Esophagus squamous epithelium (tissue), 5 donors: Measurements from ENCODE around the gene SEMA4D. TPM values are rescaled to one million over a fixed set of nuclear protein-coding genes. Genes with fewer than 3 reads are reported as not detected.
A peak's percentile ranks its signal among the peaks of the same experiment; 100 is the strongest.

Source experiments
- DNase-seq: peaks from one replicate; lab custom pipeline; 2025; lab: John Stamatoyannopoulos, UW
- H3K27ac ChIP-seq, 4 donors: fragments of 200-600 bp; sonication (generic); one replicate each; pipeline ENCODE4 v1.5.1; 2016 to 2019; ENCODE audit warnings: mild to moderate bottlenecking in 1 of 4
- H3K27me3 ChIP-seq, 4 donors: fragments of 200-600 bp; sonication (generic); 1 replicate in 3 of 4; 2 replicates in 1 of 4; pipeline versions ENCODE4 v1.5.1 to v1.6.0; 2017 to 2021; ENCODE audit warnings: antibody characterized with exemption in 1 of 4
- H3K36me3 ChIP-seq, 3 donors: fragments of 200-600 bp; sonication (generic); one replicate each; pipeline ENCODE4 v1.5.1; 2016 to 2019
- H3K4me1 ChIP-seq, 3 donors: fragments of 200-600 bp; sonication (generic); one replicate each; pipeline ENCODE4 v1.5.1; 2017 to 2019
- H3K4me3 ChIP-seq, 4 donors: fragments of 200-600 bp; sonication (generic); 1 replicate in 3 of 4; 2 replicates in 1 of 4; pipeline ENCODE4 v1.5.1; 2016 to 2019; ENCODE audit warnings: mild to moderate bottlenecking in 2 of 4, moderate library complexity in 1 of 4
- H3K9me3 ChIP-seq, 3 donors: fragments of 200-600 bp; sonication (generic); one replicate each; pipeline ENCODE4 v1.5.1; 2016 to 2019
- POLR2A ChIP-seq, 4 donors: fragments of 450-650 bp; IDR thresholded peaks; one replicate each; pipeline ENCODE4 v1.6.1; 2017; ENCODE audit warnings: antibody characterized with exemption in 4 of 4, mild to moderate bottlenecking in 4 of 4, moderate library complexity in 3 of 4
- WGBS, 2 donors: methylation state at CpG; one replicate each; pipeline ENCODE4 v1.1.5; 2018; 5-methylcytosine and 5-hydroxymethylcytosine counted together
- intact Hi-C: fragments of 100-400 bp; cut with DNase I; formaldehyde crosslinking; loops from one replicate; pipeline ENCODE4 v1.15.0; 2022
- total RNA-seq, 4 donors: library from RNA; depleted of rRNA; stranded (reverse); fragments of >200 nt; gene quantifications; one replicate each; pipeline ENCODE4 v1.1.0, GENCODE V29; 2016
- TF ChIP-seq, protein P1 (sequence below), 6 experiments: fragments of 450-650 bp in 4 of 6; fragments of 200-600 bp in 2 of 6; sonication (generic) in 2 of 6; IDR thresholded peaks; one replicate each; pipeline ENCODE4 v1.5.1; 2016 to 2019; ENCODE audit warnings: antibody characterized with exemption in 6 of 6, mild to moderate bottlenecking in 4 of 6, moderate library complexity in 4 of 6
- donor health status: DM: yes; HTN: yes; CAD: no.

The SEMA4D gene
- total RNA-seq, 4 donors from 2014 or later = 12.8 to 52.0 (median 20.5) TPM

GRCh38 chr9:89410022-89410421 is 87.9 kb downstream of the SEMA4D start:
- Histone ChIP-seq H3K36me3 (peaks cover 0 to 56% (median 0%) of the 10 kb centered on the region in 3 donors), H3K27me3 (no peaks in the 10 kb centered on the region), H3K9me3 (no peaks in the 10 kb centered on the region), H3K4me1 (peaks cover 0 to 50% (median 0%) of the 10 kb centered on the region in 3 donors), H3K4me3 (no peak overlapping the region), H3K27ac (no peak overlapping the region)
- no peak for DNase-seq
- intact Hi-C loops = no loop called here
- TF ChIP-seq, protein P1, sequence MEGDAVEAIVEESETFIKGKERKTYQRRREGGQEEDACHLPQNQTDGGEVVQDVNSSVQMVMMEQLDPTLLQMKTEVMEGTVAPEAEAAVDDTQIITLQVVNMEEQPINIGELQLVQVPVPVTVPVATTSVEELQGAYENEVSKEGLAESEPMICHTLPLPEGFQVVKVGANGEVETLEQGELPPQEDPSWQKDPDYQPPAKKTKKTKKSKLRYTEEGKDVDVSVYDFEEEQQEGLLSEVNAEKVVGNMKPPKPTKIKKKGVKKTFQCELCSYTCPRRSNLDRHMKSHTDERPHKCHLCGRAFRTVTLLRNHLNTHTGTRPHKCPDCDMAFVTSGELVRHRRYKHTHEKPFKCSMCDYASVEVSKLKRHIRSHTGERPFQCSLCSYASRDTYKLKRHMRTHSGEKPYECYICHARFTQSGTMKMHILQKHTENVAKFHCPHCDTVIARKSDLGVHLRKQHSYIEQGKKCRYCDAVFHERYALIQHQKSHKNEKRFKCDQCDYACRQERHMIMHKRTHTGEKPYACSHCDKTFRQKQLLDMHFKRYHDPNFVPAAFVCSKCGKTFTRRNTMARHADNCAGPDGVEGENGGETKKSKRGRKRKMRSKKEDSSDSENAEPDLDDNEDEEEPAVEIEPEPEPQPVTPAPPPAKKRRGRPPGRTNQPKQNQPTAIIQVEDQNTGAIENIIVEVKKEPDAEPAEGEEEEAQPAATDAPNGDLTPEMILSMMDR (IDR thresholded peaks at IDR 0.05) = no peak
- TF ChIP-seq POLR2A (IDR thresholded peaks at IDR 0.05) = no peak
- 66 to 77% methylated on average over 8 of the region's 8 CpGs for WGBS, 2 donors

GRCh38 chr9:89409466-89409865 is 88.4 kb downstream of the SEMA4D start:
- peaks cover 0 to 56% (median 0%) of the 10 kb centered on the region in 3 donors for H3K36me3 ChIP-seq
- no peaks in the 10 kb centered on the region for H3K9me3 ChIP-seq
- H3K4me3 ChIP-seq = no peak overlapping the region
- no peak for DNase-seq
- no peaks in the 10 kb centered on the region for H3K27me3 ChIP-seq
- H3K27ac ChIP-seq = no peak overlapping the region
- no peak for TF ChIP-seq POLR2A (IDR thresholded peaks at IDR 0.05)
- TF ChIP-seq, protein P1 (IDR thresholded peaks at IDR 0.05) = no peak
- intact Hi-C loops = no loop called here
- peaks cover 0 to 50% (median 0%) of the 10 kb centered on the region in 3 donors for H3K4me1 ChIP-seq
- WGBS, 2 donors = 63 to 79% methylated on average over 4 of the region's 4 CpGs

- H3K36me3 ChIP-seq = peaks cover 0 to 56% (median 4%) of the 10 kb centered on the region in 3 donors
- TF ChIP-seq, protein P1 (IDR thresholded peaks at IDR 0.05) = no peak
- TF ChIP-seq POLR2A (IDR thresholded peaks at IDR 0.05) = no peak
- intact Hi-C loops = no loop called here
- WGBS, 2 donors = 40 to 52% methylated on average over 8 to 12 of the region's 12 CpGs
- peaks cover 0 to 50% (median 0%) of the 10 kb centered on the region in 3 donors for H3K4me1 ChIP-seq
- no peaks in the 10 kb centered on the region for H3K27me3 ChIP-seq
- no peak overlapping the region for H3K4me3 ChIP-seq
- H3K27ac ChIP-seq = no peak overlapping the region
- no peak for DNase-seq
- no peaks in the 10 kb centered on the region for H3K9me3 ChIP-seq
Measured at GRCh38 chr9:89408628-89409101, 89.2 kb downstream of the SEMA4D start.

DNA sequence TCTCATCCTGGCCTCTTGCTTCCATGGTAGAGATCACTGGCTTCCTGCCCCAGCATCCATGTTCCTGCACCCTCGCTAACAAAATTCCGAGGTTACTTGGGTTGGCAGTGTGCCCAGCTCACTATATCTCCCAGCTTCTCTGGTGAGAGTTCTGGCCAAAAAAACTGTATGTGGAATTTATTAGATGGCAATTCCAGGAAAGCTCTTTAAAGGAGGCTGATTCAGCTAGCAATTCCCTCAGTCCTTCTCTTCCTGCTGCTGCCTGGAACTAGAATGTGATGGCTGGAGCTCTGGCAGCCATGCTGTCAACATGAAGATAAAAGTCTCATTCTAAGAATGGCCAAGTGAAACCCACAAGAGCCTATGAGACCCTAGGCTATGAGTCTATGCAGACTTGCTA is 90.8 kb downstream of the SEMA4D start:
- H3K27ac ChIP-seq = peak overlapping the region in 2 of 4 donors; percentile 33 to 55
- H3K4me1 ChIP-seq = peaks cover 0 to 50% (median 0%) of the 10 kb centered on the region in 3 donors
- intact Hi-C loops = no loop called here
- no peaks in the 10 kb centered on the region for H3K9me3 ChIP-seq
- peaks cover 0 to 56% (median 4%) of the 10 kb centered on the region in 3 donors for H3K36me3 ChIP-seq
- TF ChIP-seq, protein P1 (IDR thresholded peaks at IDR 0.05) = no peak
- no peak for TF ChIP-seq POLR2A (IDR thresholded peaks at IDR 0.05)
- WGBS, 2 donors = 39 to 55% methylated on average over 2 of the region's 2 CpGs
- H3K27me3 ChIP-seq = no peaks in the 10 kb centered on the region
- DNase-seq = no peak
- no peak overlapping the region for H3K4me3 ChIP-seq

DNA sequence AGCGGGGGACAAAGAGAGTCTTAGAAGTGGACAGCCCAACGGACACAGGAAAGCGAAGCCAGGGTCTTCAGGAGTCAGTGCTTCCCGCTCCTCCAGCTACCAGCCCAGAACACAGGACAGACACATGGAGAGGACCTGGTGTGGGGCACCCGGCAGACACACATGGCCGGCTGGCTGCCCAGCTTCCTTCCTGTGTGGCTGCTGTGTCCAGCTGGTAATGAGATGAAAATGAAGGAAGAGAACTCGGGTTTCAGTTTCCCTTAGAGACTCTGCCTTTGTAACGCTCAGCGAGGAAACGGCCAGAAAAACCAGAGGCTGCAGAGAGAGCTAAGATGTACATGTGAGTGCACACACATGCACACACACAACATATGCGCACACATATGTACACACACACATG is 92.1 kb downstream of the SEMA4D start:
- Histone ChIP-seq H3K27ac (peak overlapping the region in 2 of 4 donors; percentile 33 to 55), H3K4me1 (peaks cover 0 to 40% (median 0%) of the 10 kb centered on the region in 3 donors), H3K36me3 (peaks cover 0 to 57% (median 4%) of the 10 kb centered on the region in 3 donors), H3K27me3 (no peaks in the 10 kb centered on the region), H3K9me3 (no peaks in the 10 kb centered on the region), H3K4me3 (peak overlapping the region in 1 of 4 donors; percentile 34)
- 54 to 78% methylated on average over 10 of the region's 11 CpGs for WGBS, 2 donors
- no peak for DNase-seq
- intact Hi-C loops = no loop called here
- TF ChIP-seq, protein P1 (IDR thresholded peaks at IDR 0.05) = no peak
- TF ChIP-seq POLR2A (IDR thresholded peaks at IDR 0.05) = no peak
